ENCODE results near the gene USP53.

DNA sequence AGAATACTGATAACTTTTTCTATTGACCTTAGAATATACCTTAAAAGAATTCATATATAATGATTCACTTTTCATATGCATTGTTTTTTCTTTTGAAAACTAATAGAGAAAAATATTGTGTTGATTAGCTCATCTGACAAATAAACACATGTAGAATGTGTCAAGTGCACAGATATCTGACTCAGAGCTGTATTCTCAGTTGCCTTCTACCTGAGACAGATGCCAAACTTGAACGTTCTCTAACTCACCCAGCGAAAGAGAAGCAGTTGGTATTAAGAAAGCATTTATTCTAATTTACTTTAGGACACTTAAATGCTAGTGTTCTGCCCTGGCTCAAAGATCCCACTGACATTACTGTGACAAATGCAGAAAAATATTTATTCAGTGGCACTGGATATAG, 28.1 kb downstream of the USP53 start:
- no peak for TF ChIP-seq RXRA (IDR thresholded peaks at IDR 0.05; ENCODE audit: borderline replicate concordance, low read depth)
- no peak for TF ChIP-seq TAF1 (IDR thresholded peaks at IDR 0.05; ENCODE audit: borderline replicate concordance, low read depth, low read length)
- TF ChIP-seq, protein P1, sequence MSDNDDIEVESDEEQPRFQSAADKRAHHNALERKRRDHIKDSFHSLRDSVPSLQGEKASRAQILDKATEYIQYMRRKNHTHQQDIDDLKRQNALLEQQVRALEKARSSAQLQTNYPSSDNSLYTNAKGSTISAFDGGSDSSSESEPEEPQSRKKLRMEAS (IDR thresholded peaks at IDR 0.05; ENCODE audit: low read depth), result no peak
- no peak for TF ChIP-seq CTCF (IDR thresholded peaks at IDR 0.05)

All from SK-N-SH (cell line).